A673 (cell line): ENCODE data around the gene SLC25A36.

Source experiments
- EZH2 ChIP-seq: fragments of 200-600 bp; sonication (generic); IDR thresholded peaks from 2 replicates; pipeline ENCODE4 v1.6.1; 2017; ENCODE audit warnings: borderline replicate concordance, low read depth, mild to moderate bottlenecking, mixed read lengths, antibody characterized with exemption, low read length; ENCODE audit not compliant: poor library complexity, severe bottlenecking
- TF ChIP-seq, protein P1 (sequence below): fragments of 300-800, 200-600 bp; sonication (generic); conservative IDR thresholded peaks from 2 replicates; pipeline ENCODE4 v1.5.1; 2017; ENCODE audit warnings: low read depth, mild to moderate bottlenecking, antibody characterized with exemption, low read length, moderate library complexity, mixed read lengths

DNA sequence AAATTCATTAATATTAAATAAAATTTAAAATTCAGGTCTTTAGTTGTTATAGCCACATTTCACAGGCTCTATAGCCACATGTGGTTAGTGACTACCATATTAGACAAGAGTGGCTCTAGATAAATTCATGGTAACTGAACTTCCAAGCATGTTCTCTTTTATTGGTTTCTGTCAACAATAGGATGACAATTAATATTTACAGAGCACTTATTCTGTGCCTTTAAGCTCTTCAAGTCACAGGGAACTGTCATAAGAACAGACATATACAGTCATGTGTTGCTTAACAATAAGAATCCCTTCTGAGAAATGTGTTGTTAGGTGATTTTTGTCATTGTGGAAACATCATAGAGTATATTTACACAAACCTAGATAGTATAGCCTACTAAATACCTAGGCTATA is 38.8 kb upstream of the SLC25A36 start:
- TF ChIP-seq, protein P1, sequence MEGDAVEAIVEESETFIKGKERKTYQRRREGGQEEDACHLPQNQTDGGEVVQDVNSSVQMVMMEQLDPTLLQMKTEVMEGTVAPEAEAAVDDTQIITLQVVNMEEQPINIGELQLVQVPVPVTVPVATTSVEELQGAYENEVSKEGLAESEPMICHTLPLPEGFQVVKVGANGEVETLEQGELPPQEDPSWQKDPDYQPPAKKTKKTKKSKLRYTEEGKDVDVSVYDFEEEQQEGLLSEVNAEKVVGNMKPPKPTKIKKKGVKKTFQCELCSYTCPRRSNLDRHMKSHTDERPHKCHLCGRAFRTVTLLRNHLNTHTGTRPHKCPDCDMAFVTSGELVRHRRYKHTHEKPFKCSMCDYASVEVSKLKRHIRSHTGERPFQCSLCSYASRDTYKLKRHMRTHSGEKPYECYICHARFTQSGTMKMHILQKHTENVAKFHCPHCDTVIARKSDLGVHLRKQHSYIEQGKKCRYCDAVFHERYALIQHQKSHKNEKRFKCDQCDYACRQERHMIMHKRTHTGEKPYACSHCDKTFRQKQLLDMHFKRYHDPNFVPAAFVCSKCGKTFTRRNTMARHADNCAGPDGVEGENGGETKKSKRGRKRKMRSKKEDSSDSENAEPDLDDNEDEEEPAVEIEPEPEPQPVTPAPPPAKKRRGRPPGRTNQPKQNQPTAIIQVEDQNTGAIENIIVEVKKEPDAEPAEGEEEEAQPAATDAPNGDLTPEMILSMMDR = no peak
- TF ChIP-seq EZH2 = no peak
